HL-60/S4 treated with retinoic acid at 250 ng/mL for 4 days and 3 days (cell line): Measurements from ENCODE around the gene TGFB1I1.

ENCODE experiments used
- in situ Hi-C: fragments of 300-500 bp; cut with MboI; formaldehyde crosslinking; loops from 2 replicates; pipeline ENCODE4 v1.7.0; 2022; ENCODE audit warnings: low sequenced_read_pairs

Gene TGFB1I1

GRCh38 chr16:31471875-31472708 lies at the start of gene TGFB1I1:
Gene TGFB1I1, plus strand, starts transcription at chr16:31472152. Its CDS starts 37 bp downstream, at chr16:31472189.
- in situ Hi-C loops = no loop called here

- in situ Hi-C loops = no loop called here
These were observed 48.7 kb upstream of the TGFB1I1 start for GRCh38 chr16:31423241-31423640.

DNA sequence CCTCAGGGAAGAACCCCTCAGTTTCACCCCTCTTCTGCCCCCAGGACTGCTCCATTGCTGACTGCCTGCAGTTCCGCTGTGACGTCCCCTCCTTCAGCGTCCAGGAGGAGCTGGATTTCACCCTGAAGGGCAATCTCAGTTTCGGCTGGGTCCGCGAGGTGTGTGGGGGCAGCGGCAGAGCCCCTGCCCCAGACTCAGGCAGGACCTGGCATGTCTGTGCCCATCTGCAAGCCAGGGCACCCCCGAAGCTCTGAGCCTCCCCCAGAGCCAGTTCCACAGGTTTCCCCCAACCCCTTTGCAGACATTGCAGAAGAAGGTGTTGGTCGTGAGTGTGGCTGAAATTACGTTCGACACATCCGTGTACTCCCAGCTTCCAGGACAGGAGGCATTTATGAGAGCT lies 48.2 kb upstream of the TGFB1I1 start:
- in situ Hi-C loops = no loop called here

- in situ Hi-C loops = loop anchor here (25.0 kb wide), 1 partner anchor 465 kb away; the partner anchor contains the start of gene SETD1A
These were observed 44.3 kb upstream of the TGFB1I1 start for GRCh38 chr16:31427441-31428278.

DNA sequence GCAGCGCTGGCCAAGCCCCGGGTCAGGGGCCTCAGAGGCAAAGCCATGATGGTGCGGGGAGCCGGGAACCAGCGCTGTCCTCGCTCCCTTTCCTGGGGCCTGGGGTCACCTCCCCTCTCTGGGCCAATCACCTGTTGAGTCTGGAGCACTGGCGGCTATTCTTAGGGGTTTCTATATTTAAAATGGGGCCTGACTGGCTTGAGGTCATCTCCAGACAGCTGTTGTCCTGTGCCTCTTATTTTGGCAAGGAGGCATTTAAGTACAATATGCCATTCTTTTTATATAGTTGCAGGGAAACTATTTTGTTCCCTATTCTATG lies 43.7 kb upstream of the TGFB1I1 start, which contains the start of gene COX6A2:
TSS of gene COX6A2 (minus strand) at position 82 of the 319 bp plus-strand sequence. CDS start at position 47, 35 bp downstream.
- in situ Hi-C loops = loop anchor here (25.0 kb wide), 1 partner anchor 466 kb away; the partner anchor contains the start of gene SETD1A

- in situ Hi-C loops = loop anchor here (25.0 kb wide), 1 partner anchor 466 kb away; the partner anchor contains the start of gene SETD1A
These were observed 43.2 kb upstream of the TGFB1I1 start for GRCh38 chr16:31428638-31429247.

GRCh38 chr16:31429314-31429713 lies 42.6 kb upstream of the TGFB1I1 start:
- in situ Hi-C loops = loop anchor here (25.0 kb wide), 1 partner anchor 467 kb away; the partner anchor contains the start of gene SETD1A

DNA sequence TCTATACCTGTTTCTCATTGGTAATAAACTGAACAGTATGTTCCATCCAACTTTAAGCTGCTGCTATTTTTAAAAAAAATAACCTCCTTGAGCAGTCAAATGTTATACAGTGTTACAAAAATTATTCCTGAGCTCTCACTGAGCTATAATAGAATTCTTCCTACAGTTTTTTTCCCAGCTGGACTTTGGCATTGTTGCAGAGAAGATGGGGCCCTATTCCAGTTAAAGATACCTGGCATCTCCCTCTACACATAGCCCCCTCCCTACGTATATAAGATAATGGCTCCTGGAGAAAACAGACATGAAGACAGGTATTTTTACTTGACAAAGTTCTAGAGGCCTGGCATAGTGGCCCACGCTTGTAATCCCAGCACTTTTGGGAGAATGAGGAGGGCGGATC lies 42.2 kb upstream of the TGFB1I1 start:
- in situ Hi-C loops = loop anchor here (25.0 kb wide), 1 partner anchor 467 kb away; the partner anchor contains the start of gene SETD1A

GRCh38 chr16:31430380-31431052 lies 41.4 kb upstream of the TGFB1I1 start:
- in situ Hi-C loops = loop anchor here (25.0 kb wide), 1 partner anchor 468 kb away; the partner anchor contains the start of gene SETD1A

GRCh38 chr16:31435341-31436220 lies 36.4 kb upstream of the TGFB1I1 start:
- in situ Hi-C loops = loop anchor here (25.0 kb wide), 1 partner anchor 473 kb away; the partner anchor contains the start of gene SETD1A

DNA sequence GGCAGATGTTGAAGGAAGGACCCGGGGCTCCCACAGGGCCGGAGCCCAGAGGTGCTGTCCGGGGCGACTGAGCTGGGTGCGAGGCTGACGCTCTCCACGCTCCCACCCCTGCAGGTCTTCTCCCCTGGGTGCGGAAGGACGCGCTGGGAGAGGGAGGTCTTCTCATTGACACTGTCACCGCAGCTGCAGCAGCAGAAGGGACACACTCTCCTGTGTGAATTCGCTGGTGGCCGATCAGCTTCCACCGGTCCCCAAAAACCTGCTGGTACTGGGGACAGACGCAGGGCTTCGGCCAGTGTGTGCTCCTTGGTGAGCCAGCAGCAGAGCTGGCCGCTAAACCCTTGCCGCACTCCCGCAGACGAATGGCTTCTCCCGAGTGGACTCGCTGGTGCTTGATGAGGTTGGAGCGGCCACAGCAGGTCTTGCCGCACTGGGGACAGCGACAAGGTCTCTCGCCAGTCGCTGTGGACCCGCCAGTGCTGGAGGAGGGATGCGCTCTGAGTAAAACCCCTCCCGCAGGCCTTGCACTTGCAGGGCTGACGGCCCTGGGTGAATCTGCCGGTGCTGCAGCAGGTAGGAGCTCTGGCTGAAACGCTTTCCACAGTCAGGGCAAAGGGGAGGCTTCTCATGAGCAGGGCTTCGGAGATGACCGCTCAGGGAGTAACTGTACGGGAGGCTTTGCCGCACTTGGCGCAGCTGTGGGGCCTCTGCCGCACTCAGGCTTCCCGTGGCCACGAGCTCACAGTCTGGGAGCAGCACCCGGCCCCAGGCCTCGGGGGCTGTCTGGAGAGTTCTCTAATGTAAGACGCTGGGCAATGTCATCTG lies 35.5 kb upstream of the TGFB1I1 start:
- in situ Hi-C loops = loop anchor here (25.0 kb wide), 1 partner anchor 474 kb away; the partner anchor contains the start of gene SETD1A

- in situ Hi-C loops = loop anchor here (25.0 kb wide), 1 partner anchor 476 kb away; the partner anchor contains the start of gene SETD1A
These were observed 33.5 kb upstream of the TGFB1I1 start for GRCh38 chr16:31438414-31438813.

GRCh38 chr16:31439023-31439422 lies 32.9 kb upstream of the TGFB1I1 start:
- in situ Hi-C loops = loop anchor here (25.0 kb wide), 1 partner anchor 477 kb away; the partner anchor contains the start of gene SETD1A

DNA sequence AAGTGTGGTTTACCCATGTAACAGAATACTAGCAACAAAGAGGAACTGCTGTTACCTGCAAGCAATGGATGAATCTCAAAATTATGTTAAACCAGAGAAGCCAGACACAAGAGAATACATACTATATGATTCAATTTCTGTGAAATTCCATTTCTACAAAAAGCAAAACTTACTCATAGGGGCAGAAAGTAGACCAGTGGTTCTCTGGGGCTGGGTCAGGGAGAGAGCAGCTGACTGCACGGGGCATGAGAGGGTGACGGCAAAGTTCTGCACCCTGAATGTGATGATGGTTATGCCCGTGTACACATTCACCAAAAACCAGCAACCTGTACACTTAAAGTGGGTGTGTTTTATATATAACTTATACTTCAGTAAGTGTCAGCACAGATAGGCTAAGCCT lies 32.4 kb upstream of the TGFB1I1 start:
- in situ Hi-C loops = loop anchor here (25.0 kb wide), 1 partner anchor 477 kb away; the partner anchor contains the start of gene SETD1A

DNA sequence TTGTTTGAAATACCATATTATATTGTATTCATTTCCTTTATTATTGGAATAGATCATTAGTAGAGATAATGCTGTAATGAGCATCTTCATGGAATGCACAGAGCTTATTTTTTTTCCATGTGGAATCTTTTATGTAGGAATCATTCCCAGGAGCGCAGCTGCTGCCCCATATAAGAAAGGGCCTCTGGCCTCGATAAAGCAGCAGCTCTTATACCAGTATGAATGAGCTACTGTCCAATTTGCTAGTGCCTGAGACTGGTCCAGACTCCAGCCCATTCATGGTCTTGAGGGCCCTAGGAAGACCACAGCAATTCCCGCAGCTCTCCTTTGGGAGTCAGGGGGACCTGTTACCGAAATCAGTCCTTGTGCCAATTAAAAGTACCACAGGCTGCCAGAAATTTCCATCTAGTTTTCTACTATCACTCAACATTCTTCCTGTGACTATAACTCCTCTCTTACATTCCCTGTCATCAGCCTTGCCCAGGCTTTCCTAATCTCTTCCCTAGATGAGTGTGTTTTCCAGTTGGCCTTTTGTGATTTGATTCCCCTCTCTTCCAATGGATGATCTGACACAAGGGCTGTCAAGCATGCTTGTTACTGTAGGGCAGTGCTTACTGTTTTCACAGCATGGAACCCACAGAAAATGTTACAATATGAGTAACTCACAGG lies 31.3 kb upstream of the TGFB1I1 start:
- in situ Hi-C loops = loop anchor here (25.0 kb wide), 1 partner anchor 478 kb away; the partner anchor contains the start of gene SETD1A

- in situ Hi-C loops = loop anchor here (25.0 kb wide), 1 partner anchor 480 kb away; the partner anchor contains the start of gene SETD1A
These were observed 30.0 kb upstream of the TGFB1I1 start for GRCh38 chr16:31441956-31442355.

- in situ Hi-C loops = loop anchor here (25.0 kb wide), 1 partner anchor 484 kb away; the partner anchor contains the start of gene SETD1A
These were observed 26.0 kb upstream of the TGFB1I1 start for GRCh38 chr16:31445931-31446330.
